NCI-H1105 (cell line): Measurements from ENCODE around the gene BSCL2.
"Not testable (repeated sequence)": the region's sequence is repeated elsewhere in the genome, so short reads cannot be mapped to it uniquely, and the experiment has no call there.

Experiments used
- DNase-seq: peaks from one replicate; lab custom pipeline; 2025; lab: John Stamatoyannopoulos, UW

The BSCL2 gene

GRCh38 chr11:62687508-62688396, 19.5 kb downstream of the BSCL2 start:
- no peak for DNase-seq

GRCh38 chr11:62682518-62682917, 24.7 kb downstream of the BSCL2 start:
- no peak for DNase-seq

- DNase-seq: no peak
These were observed 26.4 kb downstream of the BSCL2 start for GRCh38 chr11:62680825-62681240.

- peak; percentile 85 for DNase-seq
These were observed 28.2 kb downstream of the BSCL2 start, which contains the start of gene UBXN1 for GRCh38 chr11:62678770-62679696. Gene UBXN1, minus strand, starts transcription at chr11:62679073. Its CDS starts 150 bp downstream, at chr11:62678923.

GRCh38 chr11:62678433-62678769, 28.8 kb downstream of the BSCL2 start:
- DNase-seq: no peak

GRCh38 chr11:62677714-62678113, 29.5 kb downstream of the BSCL2 start:
- no peak for DNase-seq

GRCh38 chr11:62677156-62677555, 30.1 kb downstream of the BSCL2 start:
- no peak for DNase-seq

GRCh38 chr11:62676698-62677097, 30.5 kb downstream of the BSCL2 start:
- DNase-seq: no peak

GRCh38 chr11:62675415-62675814, 31.8 kb downstream of the BSCL2 start:
- DNase-seq: not testable (repeated sequence)

- no peak for DNase-seq
These were observed 34.1 kb downstream of the BSCL2 start for GRCh38 chr11:62673196-62673525.

GRCh38 chr11:62671608-62672389, 35.4 kb downstream of the BSCL2 start, which contains the start of the genes LBHD1 and UQCC3:
Gene LBHD1, minus strand, starts transcription at chr11:62672267. Its CDS starts 2,236 bp downstream, at chr11:62670031.
Gene UQCC3, plus strand, starts transcription at chr11:62671673. Its CDS starts 73 bp downstream, at chr11:62671746.
- DNase-seq: peak; percentile 83

- no peak for DNase-seq
These were observed 36.0 kb downstream of the BSCL2 start for GRCh38 chr11:62671236-62671607.

- DNase-seq: no peak
These were observed 37.6 kb downstream of the BSCL2 start for GRCh38 chr11:62669420-62670161.

- no peak for DNase-seq
These were observed 39.8 kb downstream of the BSCL2 start for GRCh38 chr11:62667460-62667859.

- no peak for DNase-seq
These were observed 40.8 kb downstream of the BSCL2 start for GRCh38 chr11:62666259-62666926.

- no peak for DNase-seq
These were observed 41.5 kb downstream of the BSCL2 start for GRCh38 chr11:62665599-62666258.

GRCh38 chr11:62665075-62665598, 42.1 kb downstream of the BSCL2 start, which contains the start of the genes C11orf98 and CSKMT:
Gene C11orf98, minus strand, starts transcription at chr11:62665210. Its CDS starts 41 bp downstream, at chr11:62665169.
Gene CSKMT, plus strand, starts transcription at chr11:62665312. Its CDS starts 568 bp downstream, at chr11:62665880.
- DNase-seq: peak; percentile 90

GRCh38 chr11:62664405-62665074, 42.7 kb downstream of the BSCL2 start:
- DNase-seq: peak; percentile 74
